DOHH2 (cell line): ENCODE results near the gene PLCG2.

Source experiments
- H3F3A ChIP-seq: fragments of 200-600 bp; sonication (generic), shearing (Covaris generic); 2 replicates; pipeline ENCODE4 v1.6.0; 2016; ENCODE audit warnings: antibody characterized with exemption, mild to moderate bottlenecking; ENCODE audit not compliant: control insufficient read depth, insufficient read depth
- H3K27ac ChIP-seq: fragments of 200-600 bp; sonication (generic); 2 replicates; pipeline ENCODE4 v1.5.1; 2014; ENCODE audit warnings: low read depth, mild to moderate bottlenecking, low read length, moderate library complexity
- H3K27me3 ChIP-seq: fragments of 200-600 bp; sonication (generic); 2 replicates; pipeline ENCODE4 v1.6.1; 2014; ENCODE audit warnings: mild to moderate bottlenecking, low read length, mixed read lengths; ENCODE audit not compliant: control insufficient read depth
- H3K36me3 ChIP-seq: fragments of 200-600 bp; sonication (generic); 2 replicates; pipeline ENCODE4 v1.6.1; 2014; ENCODE audit warnings: mild to moderate bottlenecking, low read length, moderate library complexity, mixed read lengths; ENCODE audit not compliant: control insufficient read depth
- H3K4me1 ChIP-seq: fragments of 200-600 bp; sonication (generic); 2 replicates; pipeline ENCODE4 v1.6.1; 2014; ENCODE audit warnings: mild to moderate bottlenecking, low read length, mixed read lengths; ENCODE audit not compliant: control insufficient read depth
- H3K4me2 ChIP-seq: fragments of 200-600 bp; sonication (generic); 2 replicates; pipeline ENCODE4 v1.6.0; 2014; ENCODE audit warnings: mild to moderate bottlenecking, low read length, moderate library complexity
- H3K4me3 ChIP-seq: fragments of 200-600 bp; sonication (generic); 2 replicates; pipeline ENCODE4 v1.5.1; 2014; ENCODE audit warnings: mild to moderate bottlenecking, low read length, mixed read lengths
- H3K79me2 ChIP-seq: fragments of 200-600 bp; sonication (generic); 2 replicates; pipeline ENCODE4 v1.6.1; 2014; ENCODE audit warnings: mild to moderate bottlenecking, low read length, mixed read lengths; ENCODE audit not compliant: control insufficient read depth
- H3K9me2 ChIP-seq: fragments of 200-600 bp; sonication (generic); replicated peaks from 2 replicates; pipeline ENCODE4 v1.6.1; 2014; ENCODE audit warnings: mild to moderate bottlenecking, low read length, mixed read lengths; ENCODE audit not compliant: control insufficient read depth
- H3K9me3 ChIP-seq: fragments of 200-600 bp; sonication (generic); 2 replicates; pipeline ENCODE4 v1.6.1; 2014; ENCODE audit warnings: antibody characterized with exemption, low read length, mixed read lengths; ENCODE audit not compliant: control insufficient read depth, insufficient read depth
- H4K20me1 ChIP-seq: fragments of 200-600 bp; sonication (generic); 2 replicates; pipeline ENCODE4 v1.6.0; 2014; ENCODE audit warnings: low read depth, mild to moderate bottlenecking, antibody characterized with exemption, low read length, moderate library complexity; ENCODE audit not compliant: control insufficient read depth, insufficient read depth
- CTCF ChIP-seq: fragments of 200-600 bp; sonication (generic); IDR thresholded peaks from one replicate; pipeline ENCODE4 v1.5.1; 2014; ENCODE audit warnings: antibody characterized with exemption, mild to moderate bottlenecking, low read depth, low read length; ENCODE audit not compliant: poor library complexity, severe bottlenecking
- EZH2phosphoT487 ChIP-seq: fragments of 200-600 bp; sonication (generic); IDR thresholded peaks from 2 replicates; pipeline ENCODE4 v1.6.1; 2017; ENCODE audit warnings: borderline replicate concordance, mild to moderate bottlenecking, antibody characterized with exemption, low read length, moderate library complexity, mixed read lengths

The PLCG2 gene

GRCh38 chr16:81881228-81881627, 102.1 kb downstream of the PLCG2 start:
- Histone ChIP-seq H3F3A (peaks cover 12% of the 10 kb centered on the region), H3K27me3 (no peaks in the 10 kb centered on the region), H3K4me3 (no peak overlapping the region), H3K79me2 (peaks cover 33% of the 10 kb centered on the region), H3K9me2 (no peaks in the 10 kb centered on the region), H4K20me1 (0 out of 2 replicates have a peak, but pooled peaks cover 7% of the 10 kb centered on the region), H3K27ac (no peak overlapping the region), H3K9me3 (no peaks in the 10 kb centered on the region), H3K4me2 (no peak overlapping the region), H3K4me1 (peaks cover 6% of the 10 kb centered on the region), H3K36me3 (peaks cover 88% of the 10 kb centered on the region)
- TF ChIP-seq EZH2phosphoT487 = no peak
- TF ChIP-seq CTCF = no peak

- H3K27ac ChIP-seq = no peak overlapping the region
- H3K4me2 ChIP-seq = no peak overlapping the region
- H3K79me2 ChIP-seq = peaks cover 27% of the 10 kb centered on the region
- H3K4me3 ChIP-seq = no peak overlapping the region
- peaks cover 88% of the 10 kb centered on the region for H3K36me3 ChIP-seq
- peaks cover 15% of the 10 kb centered on the region for H3F3A ChIP-seq
- H3K9me2 ChIP-seq = no peaks in the 10 kb centered on the region
- TF ChIP-seq EZH2phosphoT487 (no peak), CTCF (no peak)
- H3K9me3 ChIP-seq = no peaks in the 10 kb centered on the region
- H3K4me1 ChIP-seq = peaks cover 6% of the 10 kb centered on the region
- H4K20me1 ChIP-seq = 0 out of 2 replicates have a peak, but pooled peaks cover 3% of the 10 kb centered on the region
- no peaks in the 10 kb centered on the region for H3K27me3 ChIP-seq
These were observed 103.5 kb downstream of the PLCG2 start for GRCh38 chr16:81882559-81882958.

- peaks cover 6% of the 10 kb centered on the region for H3K4me1 ChIP-seq
- H3K79me2 ChIP-seq = peaks cover 25% of the 10 kb centered on the region
- no peaks in the 10 kb centered on the region for H3K9me2 ChIP-seq
- no peaks in the 10 kb centered on the region for H3K9me3 ChIP-seq
- no peak overlapping the region for H3K4me2 ChIP-seq
- H3F3A ChIP-seq = peaks cover 20% of the 10 kb centered on the region
- H3K27ac ChIP-seq = no peak overlapping the region
- no peaks in the 10 kb centered on the region for H3K27me3 ChIP-seq
- peaks cover 93% of the 10 kb centered on the region for H3K36me3 ChIP-seq
- 0 out of 2 replicates have a peak, but pooled peaks cover 3% of the 10 kb centered on the region for H4K20me1 ChIP-seq
- TF ChIP-seq CTCF = no peak
- no peak for TF ChIP-seq EZH2phosphoT487
- H3K4me3 ChIP-seq = no peak overlapping the region
These were observed 104.1 kb downstream of the PLCG2 start for GRCh38 chr16:81883235-81883634.
